Urinary bladder (tissue), 4 donors: ENCODE results near the gene CHFR. TPM values are rescaled to one million over a fixed set of nuclear protein-coding genes. Genes with fewer than 3 reads are reported as not detected.
"Not testable (repeated sequence)": the region's sequence is repeated elsewhere in the genome, so short reads cannot be mapped to it uniquely, and the experiment has no call there.

ENCODE experiments used
- DNase-seq: peaks from one replicate; pipeline ENCODE4 v3.0.0-alpha.2; 2015; ENCODE audit errors: extremely low spot score
- H3K27ac ChIP-seq: one replicate; pipeline ENCODE4 v1.5.1; 2013; ENCODE audit warnings: low read depth, mild to moderate bottlenecking, moderate library complexity
- H3K36me3 ChIP-seq: one replicate; pipeline ENCODE4 v1.6.1; 2013; ENCODE audit warnings: mild to moderate bottlenecking, moderate library complexity; ENCODE audit not compliant: insufficient read depth
- H3K4me1 ChIP-seq: one replicate; pipeline ENCODE4 v1.6.1; 2013; ENCODE audit warnings: mild to moderate bottlenecking, moderate library complexity; ENCODE audit not compliant: insufficient read depth
- H3K4me3 ChIP-seq: one replicate; pipeline ENCODE4 v1.5.1; 2013; ENCODE audit warnings: low read depth, low read length
- WGBS: extraction: QIAGEN DNeasy Blood & Tissue Kit; methylation state at CpG from one replicate; pipeline ENCODE4 v1.1.7; 2013; 5-methylcytosine and 5-hydroxymethylcytosine counted together
- polyA plus RNA-seq: library from polyadenylated mRNA; stranded (reverse); fragments of 200-250 nt; gene quantifications from one replicate; pipeline ENCODE4 v1.2.3, GENCODE V29; 2013
- total RNA-seq: library from RNA; depleted of rRNA; stranded (reverse); fragments of >200 nt; gene quantifications from one replicate; pipeline ENCODE4 v1.2.3, GENCODE V29; 2014
- donor health status: healthy with polysubstance abuse.
- donor health status: healthy.

Gene CHFR
- total and polyA plus RNA-seq, 2 donors, result 22.6 to 28.2 TPM

DNA sequence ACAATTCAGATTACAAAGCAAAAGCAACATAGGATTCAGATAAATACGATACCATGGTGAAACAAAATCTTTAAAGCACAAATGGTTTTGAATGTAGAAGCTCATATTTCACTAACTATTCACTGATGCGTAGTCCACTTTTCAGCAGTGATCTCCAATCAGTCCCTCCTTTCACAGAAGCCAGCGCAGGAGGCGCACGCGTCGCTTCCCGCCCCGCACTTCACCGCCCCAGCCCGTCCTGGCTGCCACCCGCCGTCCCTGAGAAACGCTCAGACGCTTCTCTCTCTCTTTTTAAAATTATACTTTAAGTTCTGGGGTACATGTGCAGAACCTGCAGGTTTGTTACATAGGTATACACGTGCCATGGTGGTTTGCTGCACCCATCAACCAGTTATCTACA is 19.8 kb upstream of the CHFR start:
- H3K4me3 ChIP-seq, result no peak overlapping the region
- no peaks in the 10 kb centered on the region for H3K4me1 ChIP-seq
- WGBS, result 19% methylated on average over 16 of the region's 16 CpGs
- no peak overlapping the region for H3K27ac ChIP-seq
- no peaks in the 10 kb centered on the region for H3K36me3 ChIP-seq
- DNase-seq, result no peak

DNA sequence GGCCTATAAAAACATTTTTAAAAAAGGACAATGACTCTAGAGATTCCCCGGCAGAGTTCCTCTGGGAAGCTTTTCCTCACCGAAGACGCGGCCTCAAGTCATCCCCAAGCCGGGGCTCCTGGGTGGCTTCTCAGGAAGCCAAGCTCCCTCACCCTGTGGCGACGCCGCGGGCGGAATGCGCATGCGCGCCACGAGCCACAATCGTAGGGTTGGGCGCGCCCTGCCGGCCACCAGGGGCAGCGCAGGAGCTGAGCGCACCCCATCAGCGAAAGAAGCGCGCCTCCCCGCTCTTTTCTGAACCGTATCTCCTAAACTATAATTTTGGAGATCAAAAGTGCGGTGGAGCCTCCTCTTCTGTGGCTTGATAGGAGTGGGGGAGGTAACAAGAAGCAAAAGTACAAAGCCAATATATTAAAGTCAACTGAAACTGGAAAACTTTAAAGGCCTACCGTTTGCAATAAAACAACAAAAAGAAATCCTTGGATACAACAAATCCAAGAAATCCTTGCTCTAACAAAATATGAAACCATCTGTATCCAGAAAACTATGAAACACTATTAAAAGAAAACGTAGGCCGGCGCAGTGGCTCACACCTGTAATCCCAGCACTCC is 17.4 kb upstream of the CHFR start:
- Histone ChIP-seq H3K27ac (no peak overlapping the region), H3K4me3 (no peak overlapping the region), H3K36me3 (no peaks in the 10 kb centered on the region), H3K4me1 (no peaks in the 10 kb centered on the region)
- no peak for DNase-seq
- 6% methylated on average over 30 of the region's 30 CpGs for WGBS

DNA sequence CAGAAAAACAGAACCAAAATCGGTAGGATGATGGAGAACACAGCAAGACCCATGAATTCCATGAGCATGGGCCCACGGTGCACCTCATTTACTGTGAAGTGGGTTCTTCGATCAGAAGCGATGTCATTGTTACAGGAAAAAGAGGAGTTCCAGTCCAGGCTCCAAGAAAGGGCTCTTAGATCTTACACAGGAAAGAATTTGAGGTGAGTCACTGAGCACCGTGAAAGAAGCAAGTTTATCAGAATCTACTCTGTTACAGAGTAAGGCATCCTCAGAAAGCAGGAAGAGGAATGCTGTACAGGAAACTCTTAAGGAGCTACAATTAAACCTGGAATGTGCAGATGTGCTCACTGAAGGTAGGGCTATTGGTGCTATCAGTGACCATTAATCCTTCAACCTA is 11.6 kb upstream of the CHFR start:
- no peak overlapping the region for H3K27ac ChIP-seq
- H3K4me3 ChIP-seq, result no peak overlapping the region
- DNase-seq, result no peak
- 73% methylated on average over 5 of the region's 5 CpGs for WGBS
- H3K4me1 ChIP-seq, result no peaks in the 10 kb centered on the region
- no peaks in the 10 kb centered on the region for H3K36me3 ChIP-seq

DNA sequence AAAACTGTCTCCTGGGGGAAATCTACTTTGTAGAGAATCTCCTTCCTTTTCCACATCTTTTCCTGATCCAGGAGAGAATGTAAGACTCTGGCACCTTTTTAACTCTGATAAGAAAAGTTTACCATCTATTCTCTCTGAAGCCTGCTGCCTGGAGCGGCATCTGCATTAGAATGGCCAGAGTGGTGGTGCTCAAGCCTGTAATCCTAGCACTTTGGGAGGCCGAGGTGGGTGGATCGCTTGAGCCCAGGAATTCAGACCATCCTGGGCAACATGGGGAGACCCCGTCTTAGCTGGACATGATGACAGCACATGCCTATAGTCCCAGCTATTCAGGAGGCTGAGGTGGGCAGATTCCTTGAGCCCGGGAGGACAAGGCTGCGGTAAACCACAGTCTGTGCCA is 1.4 kb upstream of the CHFR start:
- no peaks in the 10 kb centered on the region for H3K4me1 ChIP-seq
- no peak overlapping the region for H3K4me3 ChIP-seq
- peaks cover 1% of the 10 kb centered on the region for H3K36me3 ChIP-seq
- peak overlapping the region; percentile 18 for H3K27ac ChIP-seq
- 60% methylated on average over 6 of the region's 6 CpGs for WGBS
- DNase-seq, result no peak

DNA sequence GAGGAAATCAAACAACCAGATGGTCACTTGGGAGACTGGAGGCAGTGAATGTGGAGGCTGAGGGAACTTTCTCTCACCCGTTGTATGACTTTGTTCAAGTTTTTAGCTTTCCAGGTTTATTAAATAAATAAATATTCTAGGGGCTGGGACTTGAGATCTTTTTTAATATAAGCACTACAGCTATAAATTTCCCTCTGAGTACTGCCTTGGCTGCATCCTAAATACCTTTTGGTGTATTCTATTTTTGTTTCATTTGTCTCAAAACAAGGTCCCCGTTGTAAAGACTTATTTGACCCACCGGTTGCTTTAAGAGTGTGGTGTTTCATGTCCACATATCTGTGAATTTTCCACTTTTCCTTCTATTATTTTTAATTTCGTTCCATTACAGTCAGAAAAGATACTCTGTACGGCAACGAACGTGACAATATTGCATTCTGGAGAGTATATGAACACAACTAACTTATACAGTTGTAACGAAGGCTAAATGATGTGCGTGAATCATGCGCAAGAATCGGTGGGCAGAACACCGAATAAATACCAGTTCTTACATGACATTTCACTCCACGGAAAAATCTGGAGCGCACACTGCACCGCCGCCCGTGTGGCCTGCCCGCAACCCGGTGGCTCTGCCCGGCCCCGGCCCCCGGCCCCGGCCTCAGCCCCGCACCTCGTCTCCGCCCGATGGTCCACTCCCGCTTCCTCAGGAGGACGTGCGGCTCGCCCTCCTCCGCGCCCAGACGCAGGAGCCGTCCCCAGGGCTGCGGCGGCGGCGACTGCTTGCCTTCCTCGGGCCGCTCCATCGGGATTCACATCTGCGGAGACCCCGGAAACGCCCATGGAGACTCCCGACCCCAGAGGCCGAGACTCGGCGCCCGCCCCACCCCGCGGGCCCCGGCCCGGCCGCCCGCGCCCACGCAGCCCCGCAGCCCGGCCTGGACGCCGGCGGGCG is 602 bp downstream of the CHFR start:
- Histone ChIP-seq H3K27ac (peak overlapping the region; percentile 83), H3K4me1 (no peaks in the 10 kb centered on the region), H3K4me3 (peak overlapping the region; percentile 100), H3K36me3 (peaks cover 1% of the 10 kb centered on the region)
- no peak for DNase-seq
- WGBS, result 8% methylated on average over 64 of the region's 64 CpGs

DNA sequence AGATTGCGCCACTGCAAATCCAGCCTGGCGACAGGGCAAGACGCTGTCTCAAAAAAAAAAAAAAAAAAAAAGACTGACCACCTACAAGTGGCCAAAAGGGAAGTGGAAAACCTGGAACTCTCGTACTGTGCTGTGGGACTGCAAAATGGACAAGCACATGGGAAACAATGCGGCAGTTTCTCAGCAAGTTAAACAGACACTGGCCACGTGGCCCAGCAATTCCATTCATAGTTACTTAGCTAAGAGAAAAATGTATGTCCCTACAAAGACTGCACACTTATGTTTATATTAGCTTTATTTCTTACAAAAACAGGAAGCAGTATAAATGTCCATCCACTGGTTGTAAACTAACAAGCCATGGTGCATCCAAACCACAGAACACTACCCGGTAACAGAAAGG is 5.6 kb downstream of the CHFR start:
- Histone ChIP-seq H3K4me3 (no peak overlapping the region), H3K27ac (no peak overlapping the region)
- WGBS, result 42% methylated on average over 7 of the region's 7 CpGs

DNA sequence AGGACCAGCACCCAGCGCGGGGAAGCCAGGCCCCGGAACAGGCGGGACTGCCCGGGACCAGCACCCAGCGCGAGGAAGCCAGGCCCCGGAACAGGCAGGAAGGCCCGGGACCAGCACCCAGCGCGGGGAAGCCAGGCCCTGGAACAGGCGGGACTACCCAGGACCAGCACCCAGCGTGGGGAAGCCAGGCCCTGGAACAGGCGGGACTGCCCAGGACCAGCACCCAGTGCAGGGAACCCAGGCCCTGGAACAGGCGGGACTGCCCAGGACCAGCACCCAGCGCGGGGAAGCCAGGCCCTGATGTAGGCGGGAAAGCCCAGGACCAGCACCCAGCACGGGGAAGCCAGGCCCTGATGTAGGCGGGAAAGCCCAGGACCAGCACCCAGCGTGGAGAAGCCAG is 12.8 kb downstream of the CHFR start:
- not testable (repeated sequence) for H3K36me3 ChIP-seq, H3K27ac ChIP-seq, DNase-seq, H3K4me1 ChIP-seq, H3K4me3 ChIP-seq
- 95% methylated on average over 21 of the region's 21 CpGs for WGBS

More for the DNA sequence above, 5.6 kb downstream of the CHFR start:
- no peaks in the 10 kb centered on the region for H3K4me1 ChIP-seq
- no peak for DNase-seq
- H3K36me3 ChIP-seq, result peaks cover 1% of the 10 kb centered on the region

DNA sequence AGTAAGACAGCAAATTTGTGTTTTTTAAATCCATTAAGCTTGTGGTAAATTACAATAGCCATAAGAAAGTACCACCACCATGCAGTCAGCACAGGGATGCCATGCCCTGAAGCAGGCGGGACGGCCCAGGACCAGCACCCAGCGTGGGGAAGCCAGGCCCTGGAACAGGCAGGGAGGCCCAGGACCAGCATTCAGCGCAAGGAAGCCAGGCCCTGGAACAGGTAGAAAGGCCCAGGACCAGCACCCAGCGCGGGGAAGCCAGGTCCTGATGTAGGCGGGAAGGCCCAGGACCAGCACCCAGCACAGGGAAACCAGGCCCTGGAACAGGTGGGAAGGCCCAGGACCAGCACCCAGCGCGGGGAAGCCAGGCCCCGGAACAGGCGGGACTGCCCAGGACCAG is 13.2 kb downstream of the CHFR start:
- WGBS, result 97% methylated on average over 11 of the region's 11 CpGs
- DNase-seq, result no peak
- Histone ChIP-seq H3K27ac (no peak overlapping the region), H3K36me3 (peaks cover 2% of the 10 kb centered on the region), H3K4me3 (no peak overlapping the region), H3K4me1 (no peaks in the 10 kb centered on the region)

DNA sequence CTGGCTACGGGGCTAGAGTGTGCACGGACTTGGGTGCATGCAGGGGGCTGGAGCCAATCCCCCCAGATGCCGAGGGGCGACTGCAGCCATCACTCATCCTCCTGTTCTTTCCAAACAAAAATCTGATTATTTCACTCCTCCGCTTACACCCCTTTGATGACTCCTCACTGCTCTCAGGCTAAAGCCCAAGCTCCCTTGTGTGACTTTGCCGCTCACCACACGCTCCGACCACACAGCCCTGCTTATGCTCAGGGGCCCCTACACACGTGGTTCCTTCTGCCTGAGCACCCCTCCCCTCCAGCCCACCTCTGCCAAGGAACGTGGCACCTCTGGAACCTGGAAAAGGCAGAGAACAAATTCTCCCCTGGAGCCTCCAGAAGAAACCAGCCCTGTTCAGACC is 13.7 kb downstream of the CHFR start:
- Histone ChIP-seq H3K4me3 (no peak overlapping the region), H3K4me1 (no peaks in the 10 kb centered on the region), H3K27ac (no peak overlapping the region), H3K36me3 (peaks cover 2% of the 10 kb centered on the region)
- no peak for DNase-seq
- 91% methylated on average over 10 of the region's 10 CpGs for WGBS

DNA sequence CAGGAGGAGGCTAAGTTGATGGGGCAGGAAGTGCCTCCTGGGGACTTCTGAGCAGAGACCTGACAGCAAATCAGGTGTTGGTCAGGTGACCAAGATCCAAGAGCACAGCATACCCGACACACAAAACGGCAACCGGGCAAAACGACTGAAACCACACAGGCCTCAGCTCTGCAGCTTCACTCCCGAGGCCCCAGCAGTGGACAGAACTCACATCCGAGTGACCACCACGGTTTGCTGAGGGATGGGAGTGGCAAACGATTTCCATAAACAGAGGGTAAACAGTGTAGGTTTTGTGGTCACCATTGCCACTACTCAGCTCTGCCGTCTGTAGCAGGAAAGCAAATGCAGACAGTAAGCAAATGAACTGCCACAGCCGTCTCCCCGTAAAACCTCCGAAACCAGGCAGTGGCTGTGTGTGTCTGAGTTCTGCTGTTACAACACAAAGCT is 14.4 kb downstream of the CHFR start:
- Histone ChIP-seq H3K4me3 (no peak overlapping the region), H3K36me3 (peaks cover 2% of the 10 kb centered on the region), H3K4me1 (no peaks in the 10 kb centered on the region), H3K27ac (no peak overlapping the region)
- WGBS, result 75% methylated on average over 12 of the region's 12 CpGs
- no peak for DNase-seq

DNA sequence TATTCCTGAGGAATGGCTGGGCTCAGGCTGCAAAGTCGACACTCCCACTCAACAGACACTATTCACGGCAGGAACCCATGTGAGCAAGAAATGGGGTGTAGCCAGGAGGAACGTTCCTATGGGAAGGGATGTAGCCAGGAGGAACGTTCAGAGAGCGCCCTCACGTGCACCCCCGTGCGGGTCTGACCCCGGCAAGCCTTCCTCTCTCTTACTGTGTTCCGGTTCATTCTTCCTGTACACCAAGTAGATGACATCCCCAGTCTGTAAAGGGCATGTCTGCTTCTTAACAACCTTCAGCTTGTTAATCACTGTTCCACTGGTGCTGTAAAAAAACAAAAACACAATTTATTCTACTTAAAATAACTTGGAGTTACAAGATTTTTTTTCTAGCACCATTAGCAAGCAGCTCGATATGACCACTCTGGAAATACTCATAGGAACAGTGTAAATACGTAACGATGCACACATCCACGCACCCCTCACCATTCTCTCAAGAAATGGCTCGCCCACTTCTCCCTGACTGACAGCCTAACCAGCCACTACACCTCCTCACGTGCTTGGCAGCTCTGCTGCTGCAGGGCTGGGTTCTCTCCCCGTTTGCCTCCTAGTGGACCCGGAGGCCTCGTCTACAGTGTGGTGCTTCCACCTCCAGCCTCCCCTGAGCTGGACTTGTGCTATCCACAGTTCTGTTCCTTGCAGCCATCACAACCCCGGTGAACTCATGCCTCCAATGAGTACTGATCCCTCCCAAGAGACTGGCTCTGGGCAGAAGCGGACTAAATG is 15.1 kb downstream of the CHFR start:
- no peaks in the 10 kb centered on the region for H3K4me1 ChIP-seq
- 92% methylated on average over 21 of the region's 21 CpGs for WGBS
- H3K4me3 ChIP-seq, result no peak overlapping the region
- no peak overlapping the region for H3K27ac ChIP-seq
- H3K36me3 ChIP-seq, result peaks cover 2% of the 10 kb centered on the region
- no peak for DNase-seq

DNA sequence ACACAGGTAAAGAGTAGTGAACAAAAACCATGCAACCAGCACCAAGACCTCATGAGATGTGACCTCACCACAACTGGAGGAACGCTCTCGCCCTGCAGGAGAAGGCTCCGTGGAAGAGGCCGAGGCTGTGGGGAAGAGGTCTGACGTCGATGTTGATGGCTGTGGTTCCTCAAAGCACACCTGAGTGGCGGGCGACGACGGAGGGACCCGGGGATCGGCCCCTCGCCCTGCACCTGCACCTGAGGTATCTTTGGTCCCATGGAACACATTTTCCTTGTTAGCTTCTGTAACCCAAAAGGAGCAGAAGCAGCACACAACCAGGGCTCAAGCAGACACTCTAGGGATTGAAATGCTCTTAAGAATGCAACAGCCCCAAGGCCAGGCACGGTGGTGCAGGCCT is 17.9 kb downstream of the CHFR start:
- WGBS, result 94% methylated on average over 14 of the region's 14 CpGs
- Histone ChIP-seq H3K27ac (no peak overlapping the region), H3K4me1 (no peaks in the 10 kb centered on the region), H3K36me3 (peaks cover 2% of the 10 kb centered on the region), H3K4me3 (no peak overlapping the region)
- DNase-seq, result no peak

DNA sequence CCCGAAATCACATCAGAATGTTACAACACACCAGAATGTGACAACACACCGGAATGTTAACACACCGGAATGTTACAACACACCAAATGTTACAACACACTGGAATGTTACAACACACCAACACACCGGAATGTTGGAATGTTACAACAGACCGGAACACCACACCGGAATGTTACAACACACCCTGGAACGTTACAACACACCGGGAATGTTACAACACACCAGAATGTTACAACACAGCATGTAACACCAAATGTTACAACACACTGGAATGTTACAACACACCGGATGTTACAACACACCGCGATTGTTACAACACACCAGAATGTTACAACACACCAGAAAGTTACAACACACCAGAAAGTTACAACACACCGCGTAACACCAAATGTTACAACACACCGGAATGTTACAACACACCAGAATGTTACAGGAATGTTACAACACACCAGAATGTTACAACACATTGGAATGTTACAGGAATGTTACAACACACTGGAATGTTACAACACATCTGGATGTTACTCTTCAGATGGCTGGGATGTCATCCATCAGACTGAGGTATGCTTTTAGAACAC is 21.1 kb downstream of the CHFR start:
- Histone ChIP-seq H3K4me3 (no peak overlapping the region), H3K27ac (no peak overlapping the region), H3K4me1 (no peaks in the 10 kb centered on the region), H3K36me3 (no peaks in the 10 kb centered on the region)
- DNase-seq, result no peak
- 86% methylated on average over 14 of the region's 14 CpGs for WGBS
